IPS-20b (cell line): Measurements from ENCODE around the gene ST7.

ENCODE experiments used
- H3K27ac ChIP-seq: one replicate; pipeline ENCODE4 v1.5.1; 2013; ENCODE audit warnings: low read length
- H3K27me3 ChIP-seq: 2 replicates; pipeline ENCODE4 v1.6.1; 2013; ENCODE audit warnings: mild to moderate bottlenecking, low read length, inconsistent platforms; ENCODE audit not compliant: insufficient read depth
- H3K36me3 ChIP-seq: 2 replicates; pipeline ENCODE4 v1.6.1; 2013; ENCODE audit warnings: low read depth, mild to moderate bottlenecking, inconsistent platforms, low read length, moderate library complexity; ENCODE audit not compliant: insufficient read depth
- H3K4me1 ChIP-seq: 2 replicates; pipeline ENCODE4 v1.6.1; 2013; ENCODE audit warnings: mild to moderate bottlenecking, control low read depth, inconsistent platforms, low read length, moderate library complexity; ENCODE audit not compliant: insufficient read depth
- H3K4me3 ChIP-seq: 2 replicates; pipeline ENCODE4 v1.5.1; 2013; ENCODE audit warnings: mild to moderate bottlenecking, low read length, inconsistent platforms
- H3K9ac ChIP-seq: 2 replicates; pipeline ENCODE4 v1.6.1; 2013; ENCODE audit warnings: low read depth, mild to moderate bottlenecking, inconsistent platforms, low read length, moderate library complexity
- H3K9me3 ChIP-seq: 2 replicates; pipeline ENCODE4 v1.6.1; 2013; ENCODE audit warnings: mild to moderate bottlenecking, low read depth, low read length, inconsistent platforms; ENCODE audit not compliant: insufficient read depth

The ST7 gene

DNA sequence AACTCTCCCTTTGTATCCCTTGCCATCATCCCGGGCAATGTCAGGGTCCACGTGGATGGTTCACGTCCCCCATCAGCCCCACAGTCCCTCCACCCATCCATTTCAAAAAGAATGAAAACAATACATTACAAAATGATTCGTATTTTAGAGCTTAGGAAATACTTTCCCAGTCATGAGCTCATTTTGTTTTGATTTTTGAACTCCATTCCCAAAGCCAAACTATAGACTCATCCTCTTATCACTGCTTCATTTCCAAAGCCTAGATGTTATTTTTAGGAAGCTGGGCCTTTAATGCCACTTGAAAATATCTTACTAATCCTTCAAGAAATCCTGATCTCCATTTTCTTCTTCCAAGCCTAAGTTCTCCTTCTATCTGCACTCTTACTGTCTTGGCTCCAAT, 297.5 kb downstream of the ST7 start:
- H3K27me3 ChIP-seq: no peaks in the 10 kb centered on the region
- no peak overlapping the region for H3K27ac ChIP-seq
- H3K4me1 ChIP-seq: no peaks in the 10 kb centered on the region
- no peak overlapping the region for H3K9ac ChIP-seq
- no peaks in the 10 kb centered on the region for H3K9me3 ChIP-seq
- no peak overlapping the region for H3K4me3 ChIP-seq
- H3K36me3 ChIP-seq: no peaks in the 10 kb centered on the region

GRCh38 chr7:117251687-117252086, 298.4 kb downstream of the ST7 start:
- Histone ChIP-seq H3K4me3 (no peak overlapping the region), H3K9me3 (no peaks in the 10 kb centered on the region), H3K36me3 (no peaks in the 10 kb centered on the region), H3K4me1 (no peaks in the 10 kb centered on the region), H3K27me3 (no peaks in the 10 kb centered on the region), H3K27ac (no peak overlapping the region), H3K9ac (no peak overlapping the region)

DNA sequence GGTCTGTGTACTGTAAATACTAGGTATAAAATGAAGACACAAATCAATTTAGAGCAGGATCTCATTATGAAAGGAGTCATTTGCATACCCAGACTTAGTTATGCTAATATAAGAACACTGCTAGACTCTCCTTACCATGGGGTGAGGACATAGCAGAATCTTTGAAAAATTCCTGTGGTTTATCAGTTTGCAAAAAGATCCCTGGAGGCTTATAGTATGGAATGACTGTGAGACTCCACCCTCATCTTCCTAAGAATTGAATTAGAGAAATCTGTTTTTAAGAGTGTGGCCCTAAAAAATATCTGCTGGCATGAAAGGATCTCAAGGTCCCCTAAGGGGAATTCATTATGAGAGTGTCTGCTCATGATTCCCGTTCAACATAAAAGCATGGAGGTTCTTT, 306.3 kb downstream of the ST7 start:
- Histone ChIP-seq H3K4me3 (no peak overlapping the region), H3K27ac (no peak overlapping the region), H3K36me3 (no peaks in the 10 kb centered on the region), H3K4me1 (no peaks in the 10 kb centered on the region), H3K9ac (no peak overlapping the region), H3K9me3 (no peaks in the 10 kb centered on the region), H3K27me3 (no peaks in the 10 kb centered on the region)

GRCh38 chr7:117262546-117262945, 309.2 kb downstream of the ST7 start:
- H3K4me1 ChIP-seq: no peaks in the 10 kb centered on the region
- no peaks in the 10 kb centered on the region for H3K36me3 ChIP-seq
- H3K9ac ChIP-seq: no peak overlapping the region
- no peak overlapping the region for H3K27ac ChIP-seq
- H3K9me3 ChIP-seq: no peaks in the 10 kb centered on the region
- no peaks in the 10 kb centered on the region for H3K27me3 ChIP-seq
- no peak overlapping the region for H3K4me3 ChIP-seq

DNA sequence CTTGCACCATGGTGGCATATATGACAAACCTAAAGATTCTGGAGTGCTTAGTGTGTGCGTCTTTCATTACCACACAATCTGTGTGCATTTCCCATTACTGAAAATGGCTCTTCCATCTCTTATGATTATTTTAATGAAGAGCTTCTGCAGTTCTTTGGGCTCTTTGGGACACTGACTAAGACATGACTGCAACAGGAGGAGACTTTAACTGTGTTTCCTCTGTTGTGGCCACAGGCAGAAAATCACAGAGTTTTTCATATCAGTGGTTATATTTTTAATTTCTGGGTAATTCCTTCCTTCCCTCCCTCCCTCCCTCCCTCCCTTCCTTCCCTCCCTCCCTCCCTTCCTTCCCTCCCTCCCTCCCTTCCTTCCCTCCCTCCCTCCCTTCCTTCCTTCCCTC, 311.4 kb downstream of the ST7 start:
- no peaks in the 10 kb centered on the region for H3K4me1 ChIP-seq
- no peak overlapping the region for H3K27ac ChIP-seq
- no peak overlapping the region for H3K9ac ChIP-seq
- no peaks in the 10 kb centered on the region for H3K27me3 ChIP-seq
- H3K36me3 ChIP-seq: no peaks in the 10 kb centered on the region
- no peak overlapping the region for H3K4me3 ChIP-seq
- no peaks in the 10 kb centered on the region for H3K9me3 ChIP-seq

DNA sequence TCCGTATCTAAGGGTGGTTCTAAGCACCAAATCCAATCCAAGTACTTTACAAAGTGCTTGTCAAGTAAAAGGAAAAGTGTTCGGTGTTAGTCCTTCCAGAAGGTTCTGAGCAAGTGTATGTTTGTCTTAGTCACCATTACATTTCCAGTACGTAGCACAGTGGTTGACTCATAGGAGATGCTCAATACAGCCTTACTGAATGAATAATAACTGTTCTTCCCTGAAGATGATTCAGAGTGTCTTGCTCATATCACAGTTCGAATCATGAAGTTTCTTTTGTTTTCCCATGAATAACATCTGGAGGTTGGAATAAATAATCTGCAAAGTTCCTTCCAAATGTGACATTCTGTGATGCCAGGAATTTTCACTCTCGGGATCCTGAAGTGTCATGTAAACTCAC, 316.1 kb downstream of the ST7 start:
- Histone ChIP-seq H3K9ac (no peak overlapping the region), H3K27ac (no peak overlapping the region), H3K4me1 (no peaks in the 10 kb centered on the region), H3K36me3 (no peaks in the 10 kb centered on the region), H3K27me3 (no peaks in the 10 kb centered on the region), H3K9me3 (no peaks in the 10 kb centered on the region), H3K4me3 (no peak overlapping the region)

DNA sequence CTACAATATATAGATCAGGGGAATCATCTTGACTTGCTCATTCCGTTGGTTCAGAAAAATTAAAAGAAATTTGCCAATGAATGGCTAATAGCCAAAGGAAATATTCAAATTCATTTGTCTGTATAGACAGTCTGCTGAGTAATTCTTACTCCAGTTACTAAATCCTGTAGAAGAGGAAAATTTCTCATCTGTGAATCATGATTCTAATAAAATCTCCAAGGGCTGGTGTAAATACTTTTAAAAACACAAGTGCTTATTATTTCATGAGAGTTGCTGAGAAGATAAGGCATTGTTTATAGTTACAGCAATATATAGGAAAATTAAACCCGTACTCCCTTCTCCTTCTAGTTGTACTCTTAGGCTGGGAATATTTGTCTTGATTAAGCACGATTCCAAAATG, 316.6 kb downstream of the ST7 start:
- H3K36me3 ChIP-seq: no peaks in the 10 kb centered on the region
- no peaks in the 10 kb centered on the region for H3K27me3 ChIP-seq
- no peaks in the 10 kb centered on the region for H3K4me1 ChIP-seq
- no peak overlapping the region for H3K27ac ChIP-seq
- no peak overlapping the region for H3K9ac ChIP-seq
- H3K4me3 ChIP-seq: no peak overlapping the region
- H3K9me3 ChIP-seq: no peaks in the 10 kb centered on the region

- no peak overlapping the region for H3K27ac ChIP-seq
- no peaks in the 10 kb centered on the region for H3K27me3 ChIP-seq
- no peak overlapping the region for H3K4me3 ChIP-seq
- H3K9ac ChIP-seq: no peak overlapping the region
- H3K36me3 ChIP-seq: no peaks in the 10 kb centered on the region
- H3K4me1 ChIP-seq: no peaks in the 10 kb centered on the region
- H3K9me3 ChIP-seq: no peaks in the 10 kb centered on the region
Measured at GRCh38 chr7:117270371-117270770, 317.1 kb downstream of the ST7 start.

GRCh38 chr7:117271566-117271965, 318.3 kb downstream of the ST7 start:
- Histone ChIP-seq H3K27me3 (no peaks in the 10 kb centered on the region), H3K4me1 (no peaks in the 10 kb centered on the region), H3K9me3 (no peaks in the 10 kb centered on the region), H3K27ac (no peak overlapping the region), H3K4me3 (no peak overlapping the region), H3K9ac (no peak overlapping the region), H3K36me3 (no peaks in the 10 kb centered on the region)

GRCh38 chr7:117272017-117272759, 318.9 kb downstream of the ST7 start:
- Histone ChIP-seq H3K9me3 (no peaks in the 10 kb centered on the region), H3K4me3 (no peak overlapping the region), H3K27me3 (no peaks in the 10 kb centered on the region), H3K36me3 (no peaks in the 10 kb centered on the region), H3K9ac (no peak overlapping the region), H3K27ac (no peak overlapping the region), H3K4me1 (no peaks in the 10 kb centered on the region)

GRCh38 chr7:117273325-117273724, 320.0 kb downstream of the ST7 start:
- Histone ChIP-seq H3K4me3 (no peak overlapping the region), H3K36me3 (no peaks in the 10 kb centered on the region)

GRCh38 chr7:117273814-117274225, 320.5 kb downstream of the ST7 start:
- no peaks in the 10 kb centered on the region for H3K36me3 ChIP-seq

More at GRCh38 chr7:117273325-117273724, 320.0 kb downstream of the ST7 start:
- Histone ChIP-seq H3K9me3 (no peaks in the 10 kb centered on the region), H3K27me3 (no peaks in the 10 kb centered on the region), H3K27ac (no peak overlapping the region), H3K4me1 (no peaks in the 10 kb centered on the region), H3K9ac (no peak overlapping the region)

More at GRCh38 chr7:117273814-117274225, 320.5 kb downstream of the ST7 start:
- Histone ChIP-seq H3K9me3 (no peaks in the 10 kb centered on the region), H3K4me3 (no peak overlapping the region), H3K27ac (no peak overlapping the region), H3K4me1 (no peaks in the 10 kb centered on the region), H3K27me3 (no peaks in the 10 kb centered on the region), H3K9ac (no peak overlapping the region)
